ENCODE measurements around the gene CDC42EP5.
A peak's percentile ranks its signal among the peaks of the same experiment; 100 is the strongest.
"Not testable (repeated sequence)": the region's sequence is repeated elsewhere in the genome, so short reads cannot be mapped to it uniquely, and the experiment has no call there.

Gene CDC42EP5

DNA sequence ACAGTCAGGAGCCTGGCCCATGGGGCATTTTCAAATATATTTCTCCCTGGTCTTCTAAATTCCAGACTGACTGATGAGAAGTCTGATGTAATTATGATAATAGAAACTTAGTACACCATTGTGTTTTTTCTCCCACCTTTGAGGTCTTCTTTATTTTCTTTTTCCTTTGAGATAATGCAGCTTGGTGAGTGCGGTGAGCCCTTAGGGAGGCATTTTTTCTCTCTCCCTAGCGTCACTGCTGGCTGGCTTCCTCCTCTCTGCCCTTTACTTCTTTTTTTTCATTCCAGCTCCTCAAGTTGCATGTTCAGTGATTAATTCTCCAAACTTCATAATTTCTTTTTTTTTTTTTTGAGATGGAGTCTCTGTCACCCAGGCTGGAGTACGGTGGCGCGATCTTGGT, 12.8 kb upstream of the CDC42EP5 start:
- no peak for DNase-seq

DNA sequence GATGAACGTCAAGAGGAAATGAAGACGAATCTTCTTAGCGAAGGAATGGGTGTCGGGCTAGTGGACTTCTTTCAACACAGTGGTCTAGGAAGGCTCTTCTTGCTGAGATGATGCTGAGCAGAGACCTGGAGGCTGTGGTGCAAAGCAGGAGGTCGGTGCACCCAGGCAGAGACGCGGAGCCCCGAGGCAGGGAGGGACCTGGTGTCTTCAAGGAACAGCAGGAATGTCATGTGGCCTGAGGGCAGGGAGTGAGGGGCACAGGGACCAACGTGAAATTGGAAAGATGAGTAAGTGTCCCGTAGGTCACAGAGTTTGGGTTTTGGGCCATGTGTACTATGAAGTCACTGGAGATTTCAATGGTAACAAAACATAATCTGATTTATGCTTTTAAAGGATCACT, 11.4 kb upstream of the CDC42EP5 start:
- DNase-seq: no peak

DNA sequence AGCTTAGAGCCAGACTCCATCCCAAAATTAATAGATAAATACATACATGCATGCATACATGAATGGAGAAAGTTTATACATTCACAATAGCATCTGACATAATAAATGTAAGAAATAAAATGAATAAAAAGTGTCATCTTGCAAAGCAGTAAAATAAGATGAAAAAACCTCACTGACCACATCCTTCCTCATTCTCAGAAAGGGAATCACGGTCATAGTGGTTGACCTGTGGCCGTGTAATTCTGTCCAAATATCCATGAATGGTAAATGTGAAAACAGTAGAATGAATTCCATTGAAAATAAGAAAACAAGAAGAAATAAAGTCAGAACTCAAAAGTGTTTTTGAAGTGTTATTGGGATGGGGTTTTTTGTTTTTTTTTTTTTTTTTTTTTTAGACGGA, 9.8 kb upstream of the CDC42EP5 start:
- no peak for DNase-seq

DNA sequence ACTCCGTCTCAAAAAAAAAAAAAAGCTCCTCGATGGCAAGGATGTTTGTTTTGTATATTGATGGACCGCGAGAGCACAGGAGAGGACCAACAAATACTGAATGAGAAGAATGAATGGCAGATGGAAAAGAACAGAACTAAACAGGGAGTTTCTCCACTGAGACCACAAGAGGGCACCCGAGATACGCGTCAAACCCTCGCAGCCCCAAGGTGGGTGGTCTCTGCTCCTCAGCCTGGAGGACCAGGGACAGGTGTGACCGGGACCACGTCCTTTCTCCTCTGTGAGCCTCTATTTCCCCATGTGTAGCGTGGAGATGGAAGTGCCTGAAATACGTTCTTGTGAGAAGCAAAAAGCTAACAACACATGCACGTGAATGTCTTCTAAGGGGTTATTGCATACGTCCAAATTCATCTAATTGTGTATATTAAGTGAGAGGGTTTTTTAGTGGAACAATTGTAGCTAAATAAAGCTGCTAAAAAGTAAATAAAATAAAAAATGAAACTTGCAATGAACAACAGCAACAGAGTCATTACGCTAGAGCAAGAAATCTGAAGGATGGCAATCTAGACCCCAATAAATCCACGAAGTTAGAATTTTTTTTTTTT, 8.3 kb upstream of the CDC42EP5 start:
- DNase-seq: peak in 1 of 2 donors; percentile 34

DNA sequence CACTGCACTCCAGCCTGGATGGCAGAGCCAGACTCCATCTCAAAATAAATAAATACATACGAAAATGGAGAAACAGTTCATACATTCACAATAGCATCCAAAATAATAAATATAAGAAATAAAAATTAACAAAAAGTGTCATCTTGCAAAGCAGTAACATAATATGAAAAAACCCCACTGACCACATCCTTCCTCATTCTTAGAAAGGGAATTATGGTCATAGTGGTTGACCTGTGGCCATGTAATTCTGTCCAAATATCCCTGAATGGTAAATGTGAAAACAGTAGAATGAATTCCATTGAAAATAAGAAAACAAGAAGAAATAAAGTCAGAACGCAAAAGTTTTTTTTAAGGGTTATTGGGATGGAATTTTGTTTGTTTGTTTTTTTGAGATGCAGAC, 7.0 kb upstream of the CDC42EP5 start:
- DNase-seq: no peak

DNA sequence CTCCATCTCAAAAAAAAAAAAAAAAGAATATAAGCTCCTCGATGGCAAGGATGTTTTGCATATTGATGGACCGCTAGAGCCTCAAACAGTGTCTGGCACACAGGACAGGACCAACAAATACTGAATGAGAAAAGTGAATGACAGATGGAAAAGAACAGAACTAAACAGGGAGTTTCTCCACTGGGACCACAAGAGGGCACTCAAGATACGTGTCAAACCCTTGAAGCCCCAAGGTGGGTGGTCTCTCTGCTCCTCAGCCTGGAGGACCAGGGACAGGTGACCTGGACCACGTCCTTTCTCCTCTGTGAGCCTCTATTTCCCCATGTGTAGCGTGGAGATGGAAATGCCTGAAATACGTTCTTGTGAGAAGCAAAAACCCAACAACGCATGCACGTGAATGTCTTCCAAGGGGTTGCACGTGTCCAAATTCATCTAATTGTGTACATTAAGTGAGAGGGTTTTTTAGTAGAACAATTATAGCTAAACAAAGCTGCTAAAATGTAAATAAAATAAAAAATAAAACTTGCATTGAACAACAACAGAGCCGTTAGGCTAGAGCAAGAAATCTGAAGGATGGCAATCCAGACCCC, 5.7 kb upstream of the CDC42EP5 start:
- no peak for DNase-seq

DNA sequence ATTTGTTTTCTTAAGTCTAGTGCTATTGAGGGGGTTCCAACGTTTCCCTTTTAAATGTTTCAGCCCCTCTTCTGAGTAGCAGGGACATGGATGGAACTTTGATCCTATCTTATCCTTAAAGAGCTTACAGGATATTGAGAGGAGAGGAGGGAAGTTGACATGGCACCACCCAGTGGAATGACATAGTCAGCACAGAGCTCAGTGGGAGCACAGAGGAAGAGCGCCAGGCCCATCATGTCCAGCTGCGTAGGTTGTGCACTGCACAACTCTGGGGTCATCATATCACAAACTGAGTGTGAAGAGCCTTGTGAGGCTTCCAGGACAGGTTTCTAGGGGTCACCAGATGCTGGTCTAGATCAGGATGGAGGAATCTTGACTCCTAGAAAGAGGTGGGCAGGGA, 4.6 kb upstream of the CDC42EP5 start:
- no peak for DNase-seq

DNA sequence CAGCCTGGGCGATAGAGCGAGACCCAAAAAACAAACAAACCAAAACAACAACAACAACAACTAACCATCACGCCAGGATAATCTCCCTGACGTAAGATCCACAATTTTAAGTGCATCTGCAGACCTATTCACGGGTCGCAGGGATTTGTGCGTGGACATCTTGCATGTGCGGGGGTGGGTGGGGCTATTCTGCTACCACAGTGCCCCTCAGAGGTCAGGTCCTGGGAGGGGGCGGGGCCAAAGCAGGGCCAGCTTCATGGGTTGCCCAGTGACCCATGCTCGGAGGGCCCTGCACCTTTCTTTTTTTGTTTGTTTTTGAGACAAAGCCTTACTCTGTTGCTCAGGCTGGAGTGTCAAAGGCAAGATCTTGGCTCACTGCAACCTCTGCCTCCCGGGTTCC, 2.6 kb upstream of the CDC42EP5 start:
- DNase-seq: no peak

DNA sequence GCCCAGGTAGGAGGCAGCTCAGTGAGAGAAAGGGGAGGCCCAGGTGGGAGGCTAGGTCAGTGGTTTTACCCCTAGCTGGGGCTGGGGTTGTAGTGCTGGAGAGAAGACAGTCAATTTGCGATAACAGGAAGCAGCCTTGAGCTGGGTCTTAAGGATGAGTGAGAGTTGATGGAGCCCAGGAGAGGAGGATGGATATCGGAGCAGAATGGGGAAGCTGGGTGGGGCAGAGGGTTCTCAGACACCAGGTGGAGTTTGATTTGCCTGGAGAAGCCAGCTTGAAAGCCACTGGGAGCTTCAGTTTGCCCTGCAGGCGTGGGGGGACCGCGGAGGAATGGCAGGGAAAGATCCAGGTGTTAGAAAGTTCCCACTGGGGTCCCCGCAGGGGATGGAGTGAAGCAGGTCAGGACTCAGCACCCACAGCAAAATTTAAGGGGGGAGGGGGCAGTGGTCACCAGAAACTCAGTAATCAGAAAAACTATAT, 836 bp upstream of the CDC42EP5 start:
- DNase-seq: no peak

DNA sequence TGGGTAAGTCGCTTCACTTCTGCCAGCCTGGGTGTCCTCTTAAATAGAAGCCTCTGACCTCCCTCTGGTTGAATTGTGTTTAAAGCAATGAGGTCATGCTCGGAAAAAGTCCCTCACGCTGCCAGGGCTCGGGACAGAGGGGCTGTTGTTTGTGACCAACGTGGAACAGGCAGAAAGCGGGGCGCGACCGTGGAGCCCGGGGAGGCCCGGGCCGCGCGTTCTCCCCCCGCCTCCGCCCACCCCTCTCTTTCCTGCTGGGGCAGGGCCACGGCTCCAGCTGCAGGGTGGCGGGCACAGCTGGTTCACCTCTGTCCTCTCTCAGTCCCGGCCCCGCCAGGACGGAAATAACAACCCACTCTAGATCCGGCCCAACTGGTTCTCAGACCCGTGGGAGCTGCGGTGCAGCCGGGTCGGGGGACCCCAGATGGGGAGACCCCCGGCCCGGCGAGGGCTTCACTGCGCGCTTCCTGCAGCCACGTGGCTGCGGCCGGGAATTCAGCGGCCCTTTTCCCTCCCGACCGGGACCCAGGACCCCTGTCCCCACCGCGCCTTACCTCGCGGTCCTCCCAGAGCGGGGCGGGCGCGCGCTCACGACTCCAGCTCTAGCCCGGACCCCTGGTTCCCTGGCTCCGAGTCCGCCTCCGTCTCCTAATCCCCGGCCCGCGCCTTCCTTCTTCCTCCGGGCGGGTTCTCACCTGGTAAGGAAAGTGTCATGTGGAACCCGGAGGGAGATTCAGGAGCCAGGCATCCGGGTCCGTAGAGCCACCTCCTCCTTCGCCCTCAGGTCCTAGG, 1.9 kb downstream of the CDC42EP5 start:
- no peak for DNase-seq

DNA sequence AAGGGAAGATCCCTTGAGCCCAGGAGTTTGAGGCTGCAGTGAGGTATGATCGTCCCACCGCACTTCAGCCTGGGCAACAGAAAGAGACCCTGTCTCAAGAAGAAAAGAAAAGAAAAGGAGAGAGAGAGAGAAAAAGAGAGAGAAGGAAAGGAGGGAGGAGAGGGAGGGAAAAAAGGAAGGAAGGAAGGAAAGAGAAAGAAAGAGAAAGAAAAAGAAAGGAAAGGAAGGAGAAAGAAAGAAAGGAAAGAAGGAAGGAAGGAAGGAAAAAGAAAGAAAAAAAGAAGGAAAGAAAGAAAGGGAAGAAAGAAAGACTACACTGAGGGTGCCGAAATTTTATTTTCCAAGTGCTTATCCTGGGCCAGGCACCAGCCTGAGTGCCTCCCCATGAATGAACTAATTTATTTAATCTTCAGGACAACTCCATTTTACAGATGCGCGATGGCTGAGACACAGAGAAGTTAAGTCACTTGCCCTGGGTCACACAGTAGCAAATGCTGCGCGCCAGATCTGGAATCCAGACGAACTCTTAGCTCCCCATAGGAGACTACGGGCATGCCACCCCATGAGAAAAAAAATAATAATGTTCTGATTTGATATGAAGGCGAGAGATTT, 2.7 kb downstream of the CDC42EP5 start:
- DNase-seq: no peak

DNA sequence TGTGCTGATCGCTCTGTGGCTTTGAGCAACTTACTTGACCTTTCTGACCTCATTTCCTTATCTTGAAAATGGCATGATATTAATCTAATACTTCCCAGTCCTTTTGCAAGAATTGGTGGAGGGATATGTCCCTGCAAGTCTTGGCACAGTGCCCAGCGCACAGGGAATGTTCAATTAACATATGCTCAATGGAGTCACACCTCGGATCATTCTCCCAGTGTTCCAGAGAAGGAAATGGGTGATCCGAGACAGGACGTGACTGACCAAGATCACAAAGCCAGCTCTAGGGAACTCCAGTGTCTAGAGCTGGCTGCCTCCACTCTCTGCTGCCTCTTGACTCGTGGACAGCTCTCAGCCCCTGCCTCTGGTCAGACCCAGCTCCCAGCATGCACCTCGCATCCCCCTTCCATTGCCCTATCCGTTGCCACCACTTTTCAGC, 3.6 kb downstream of the CDC42EP5 start:
- DNase-seq: no peak

DNA sequence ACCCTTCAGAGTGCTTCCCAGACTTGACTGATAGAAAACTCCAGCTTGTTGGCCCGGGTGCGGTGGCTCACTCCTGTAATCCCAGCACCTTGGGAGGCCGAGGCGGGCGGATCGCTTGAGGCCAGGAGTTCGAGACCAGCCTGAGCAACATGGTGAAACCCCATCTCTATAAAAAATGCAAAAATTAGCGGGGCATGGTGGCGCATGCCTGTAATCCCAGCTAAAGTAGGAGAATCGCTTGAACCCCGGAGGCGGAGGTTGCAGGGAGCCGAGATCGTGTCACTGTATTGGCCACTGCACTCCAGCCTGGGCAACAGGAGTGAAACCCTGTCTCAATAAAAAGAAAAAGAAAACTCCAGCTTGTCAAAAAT, 7.0 kb downstream of the CDC42EP5 start:
- DNase-seq: not testable (repeated sequence)

DNA sequence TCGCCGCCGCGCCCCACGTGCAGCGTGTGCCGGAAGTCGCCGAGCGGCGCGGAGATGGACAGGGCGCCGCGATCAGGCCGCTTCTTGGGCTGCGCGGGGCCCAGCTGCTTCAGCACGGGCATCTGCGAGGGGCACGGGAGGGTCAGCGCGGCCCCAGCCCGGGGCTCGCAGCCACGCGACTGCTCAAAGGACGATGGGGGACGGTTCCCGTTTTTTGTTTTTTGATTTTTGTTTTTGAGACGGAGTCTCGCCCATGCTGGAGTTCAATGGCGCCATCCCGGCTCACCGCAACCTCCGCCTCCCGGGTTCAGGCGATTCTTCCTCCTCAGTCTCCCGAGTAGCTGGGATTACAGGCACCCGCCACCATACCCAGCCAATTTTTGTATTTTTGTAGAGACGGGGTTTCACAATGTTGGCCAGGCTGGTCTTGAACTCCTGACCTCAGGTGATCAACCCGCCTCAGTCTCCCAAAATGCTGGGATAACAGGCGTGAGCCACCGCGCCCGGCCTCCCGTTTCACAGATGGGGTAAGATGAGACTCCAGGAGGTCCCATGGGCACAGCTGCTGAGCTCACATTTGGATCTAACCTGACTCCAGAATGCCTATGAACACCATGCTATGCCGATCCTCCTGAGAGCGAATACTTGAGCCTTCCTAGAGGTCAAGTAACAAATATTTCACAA, 7.5 kb downstream of the CDC42EP5 start:
- no peak for DNase-seq

DNA sequence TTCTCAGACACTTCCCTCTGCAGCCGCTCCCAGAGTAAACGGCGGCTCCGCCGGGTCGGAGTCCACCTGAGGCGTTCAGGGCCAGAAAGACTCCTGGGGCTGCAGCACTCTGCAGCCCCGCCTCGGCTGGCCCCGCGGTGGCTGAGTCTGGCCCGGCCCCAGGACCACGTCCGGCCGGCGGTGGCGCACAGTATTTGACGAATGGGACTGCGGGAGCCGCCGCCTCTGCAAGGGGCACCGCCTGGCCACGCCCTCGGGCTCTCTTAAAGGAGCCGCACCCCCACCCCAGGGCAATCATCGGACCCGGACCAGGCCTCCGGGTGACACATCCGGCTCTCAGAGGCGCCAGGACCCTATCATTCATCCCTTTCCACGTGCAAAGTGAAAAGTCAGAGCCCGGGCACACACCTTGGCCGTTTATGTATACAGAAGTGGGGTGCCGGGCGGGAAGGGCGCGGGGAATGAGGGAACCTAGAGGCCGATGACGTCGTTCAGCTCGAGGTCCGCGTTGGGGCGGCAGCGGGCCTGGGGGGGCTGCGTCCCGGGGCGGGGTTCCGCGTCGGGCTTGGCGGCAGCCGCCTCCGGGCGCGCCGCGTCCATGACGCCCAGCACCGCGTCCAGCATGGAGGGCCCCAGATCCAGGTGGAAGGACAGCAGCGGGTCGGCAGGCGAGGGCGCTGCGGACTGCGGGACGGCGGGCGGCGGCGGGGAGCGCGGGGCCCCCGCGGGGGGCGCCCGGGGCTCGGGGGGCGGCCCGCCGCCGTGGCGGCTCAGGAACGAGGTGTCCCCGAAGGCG, 8.3 kb downstream of the CDC42EP5 start:
- peak; percentile 73 to 77 for DNase-seq

DNA sequence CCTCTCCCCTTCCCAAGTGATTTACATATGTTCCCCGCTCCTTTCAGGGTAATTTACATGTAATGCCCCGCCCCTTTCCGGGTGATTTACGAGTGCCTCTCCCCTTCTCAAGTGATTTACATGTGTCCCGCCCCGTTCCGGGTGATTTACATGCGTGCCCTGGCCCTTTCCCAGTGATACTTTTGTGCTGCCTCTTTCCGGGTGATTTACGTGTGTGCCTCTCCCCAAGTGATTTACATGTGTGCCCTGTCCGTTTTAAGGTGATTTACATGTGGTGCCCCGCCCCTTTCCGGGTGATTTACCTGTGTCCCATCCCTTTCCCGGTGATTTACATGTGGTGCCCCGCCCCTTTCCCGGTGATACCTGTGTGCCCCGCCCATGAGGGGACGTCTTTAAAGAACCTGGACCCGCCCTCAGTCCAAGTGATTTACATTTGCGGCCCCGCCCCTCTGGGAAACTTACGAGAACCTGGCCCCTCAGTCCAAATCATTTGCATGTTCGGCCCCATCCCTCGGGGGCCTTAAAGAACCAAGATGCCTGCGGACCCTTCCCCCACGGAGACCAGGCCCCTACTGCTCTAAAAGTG, 9.0 kb downstream of the CDC42EP5 start:
- DNase-seq: peak; percentile 81 to 85

DNA sequence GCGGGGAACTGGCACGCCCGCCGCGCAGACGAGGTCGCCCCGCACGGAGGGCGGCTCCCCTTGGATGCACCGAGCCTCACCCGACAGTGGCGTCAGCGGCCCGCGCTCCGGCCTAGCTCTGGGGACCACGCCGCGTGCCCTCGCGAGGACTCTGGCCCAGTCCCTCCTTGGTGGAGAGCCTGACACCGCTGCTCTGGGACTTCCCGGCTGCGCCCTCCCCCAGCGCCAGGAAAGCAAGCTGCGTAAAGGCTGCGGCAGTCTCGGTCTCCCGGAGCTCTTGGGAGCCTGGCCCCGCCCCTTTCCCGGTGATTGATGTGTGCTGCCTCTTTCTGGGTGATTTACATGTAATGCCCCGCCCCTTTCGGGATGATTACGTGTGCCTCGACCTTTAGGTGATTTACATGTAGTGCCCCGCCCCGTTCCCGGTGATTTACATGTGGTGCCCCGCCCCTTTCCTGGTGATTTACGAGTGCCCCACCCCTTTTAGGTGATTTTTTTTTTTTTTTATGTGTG, 9.5 kb downstream of the CDC42EP5 start, which contains the start of gene LENG9:
Gene LENG9 (minus strand): TSS at position 248 of the 513 bp plus-strand sequence. CDS start 252 bp downstream, outside the sequence.
- DNase-seq: peak; percentile 96 to 97

DNA sequence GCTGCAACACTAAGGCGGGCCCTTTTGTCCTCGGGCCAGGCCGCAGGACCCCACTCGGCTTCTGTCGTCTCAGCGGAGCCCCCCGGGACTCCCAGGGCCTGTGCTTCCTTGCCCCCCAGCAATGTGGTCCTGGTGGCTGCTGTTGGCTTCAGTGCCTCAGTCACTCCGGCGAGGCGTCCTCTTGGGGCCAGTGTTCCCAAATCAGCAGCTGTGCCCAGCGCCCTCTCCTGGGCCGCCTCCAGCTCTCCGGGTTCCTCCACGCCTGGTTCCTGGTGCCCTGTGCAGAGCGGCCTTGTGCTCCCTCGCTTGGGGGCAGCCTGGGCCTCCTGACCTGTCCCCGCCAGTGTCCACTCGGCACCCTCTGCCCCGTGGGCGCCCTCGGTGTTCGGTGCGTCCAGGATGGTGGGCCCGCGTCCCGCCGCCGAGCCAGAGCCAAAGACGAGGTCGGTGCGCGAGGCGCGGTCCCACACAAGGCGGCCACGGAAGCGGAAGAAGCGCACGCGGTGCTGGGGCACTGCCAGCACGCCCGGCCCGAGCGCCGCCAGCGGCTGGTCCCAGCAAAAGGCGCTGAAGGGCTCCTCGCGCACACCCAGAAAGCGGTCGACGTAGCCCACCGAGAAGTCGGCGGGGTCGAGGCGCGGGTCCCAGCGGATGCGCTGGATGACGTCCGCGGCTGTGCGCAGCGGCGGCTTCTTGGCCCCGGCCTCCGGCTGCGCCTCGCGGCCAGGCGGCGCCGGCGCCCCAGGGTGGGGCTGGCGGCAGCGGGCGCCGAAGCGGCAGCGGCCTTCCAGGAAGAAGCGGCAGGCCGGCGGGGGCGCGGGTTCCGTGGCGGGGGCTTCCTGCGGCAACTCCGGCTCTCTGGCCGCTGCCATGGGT, 10.2 kb downstream of the CDC42EP5 start:
- peak; percentile 50 to 59 for DNase-seq

DNA sequence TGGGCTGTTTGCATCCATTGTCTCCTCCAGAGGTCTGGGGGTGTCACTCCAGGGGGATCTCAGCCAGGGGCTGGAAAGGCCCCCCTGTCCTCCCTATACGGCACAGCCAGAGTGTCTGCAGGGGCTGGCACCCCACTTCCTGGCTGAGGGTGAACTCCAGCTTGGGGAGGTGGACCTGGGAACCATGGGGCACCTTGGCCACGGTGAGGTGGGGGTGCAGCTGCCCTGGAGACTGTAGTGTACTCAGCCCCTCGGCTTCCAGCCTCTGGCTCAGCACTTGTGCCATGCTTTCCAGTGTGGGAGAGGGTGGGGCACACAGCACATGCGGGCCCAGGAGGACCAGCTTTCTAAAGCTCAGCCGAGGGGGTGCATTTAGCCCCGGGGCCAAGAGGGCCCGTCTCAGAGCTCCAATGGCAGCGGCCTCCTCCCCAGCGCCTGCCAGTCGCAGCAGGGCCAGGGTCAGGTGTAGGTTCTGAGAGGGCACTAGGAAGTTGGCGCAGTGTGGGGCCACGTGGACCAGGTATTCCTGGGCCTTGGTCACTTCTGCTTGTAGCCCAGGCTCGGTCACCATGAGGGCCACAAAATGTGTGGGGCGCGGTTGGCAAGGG, 10.9 kb downstream of the CDC42EP5 start:
- no peak for DNase-seq

DNA sequence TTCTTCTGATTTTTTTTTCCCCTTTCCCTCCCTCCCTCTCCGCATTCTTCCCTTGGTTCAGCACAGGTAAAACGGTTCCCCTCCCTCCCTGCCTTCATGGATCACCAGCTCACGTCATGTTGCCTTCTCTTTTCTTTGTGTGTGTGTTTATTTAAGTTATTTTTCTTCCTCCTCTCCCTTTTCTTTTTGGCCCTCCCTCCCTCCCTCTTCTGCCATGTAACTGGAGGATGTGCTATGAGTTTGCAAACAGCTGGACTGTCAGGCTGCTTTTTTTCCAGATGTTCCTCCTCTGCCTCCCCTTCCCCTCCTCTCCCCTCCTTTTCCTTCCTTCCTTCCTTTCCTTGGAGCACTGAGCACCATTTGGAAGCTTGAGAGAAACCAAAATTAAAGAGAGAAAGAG, 11.5 kb downstream of the CDC42EP5 start:
- no peak for DNase-seq

Measured in stimulated activated CD4-positive, alpha-beta T cell treated with anti-CD3 and anti-CD28 coated beads, Interleukin-2, amount 100 ng/mL, for 48 hours (primary cell).